GM21423 (cell line): ENCODE results near the gene NGRN.

Source experiments
- ATAC-seq: cut with Tn5 transposase; IDR thresholded peaks from one replicate; pipeline ENCODE4 v1.9.1; 2021; ENCODE audit warnings: mild to moderate bottlenecking, moderate library complexity; ENCODE audit not compliant: unreplicated experiment

The NGRN gene

GRCh38 chr15:90265271-90266060 is at the start of gene NGRN:
NGRN (plus strand) TSS chr15:90265672; CDS start chr15:90265713, 41 bp downstream.
- peak; percentile 90 for ATAC-seq

- ATAC-seq = no peak
Observed at GRCh38 chr15:90217671-90218394, 47.6 kb upstream of the NGRN start.

- ATAC-seq = no peak
Observed at GRCh38 chr15:90219421-90220141, 45.9 kb upstream of the NGRN start.

GRCh38 chr15:90221246-90221900 is 44.1 kb upstream of the NGRN start:
- no peak for ATAC-seq

GRCh38 chr15:90222547-90222946 is 42.9 kb upstream of the NGRN start:
- no peak for ATAC-seq

- ATAC-seq = no peak
Observed at GRCh38 chr15:90223441-90224165, 41.9 kb upstream of the NGRN start.

GRCh38 chr15:90225047-90225446 is 40.4 kb upstream of the NGRN start:
- ATAC-seq = no peak

GRCh38 chr15:90225504-90226234 is 39.8 kb upstream of the NGRN start:
- ATAC-seq = no peak

GRCh38 chr15:90227336-90227735 is 38.1 kb upstream of the NGRN start:
- ATAC-seq = no peak

- no peak for ATAC-seq
Observed at GRCh38 chr15:90227816-90228772, 37.4 kb upstream of the NGRN start.

- no peak for ATAC-seq
Observed at GRCh38 chr15:90228960-90229359, 36.5 kb upstream of the NGRN start.

GRCh38 chr15:90230071-90230494 is 35.4 kb upstream of the NGRN start:
- no peak for ATAC-seq

GRCh38 chr15:90230610-90231009 is 34.9 kb upstream of the NGRN start:
- ATAC-seq = no peak

- ATAC-seq = no peak
Observed at GRCh38 chr15:90231028-90232017, 34.1 kb upstream of the NGRN start.

- no peak for ATAC-seq
Observed at GRCh38 chr15:90232196-90232595, 33.3 kb upstream of the NGRN start.

- ATAC-seq = no peak
Observed at GRCh38 chr15:90232941-90233386, 32.5 kb upstream of the NGRN start.

- ATAC-seq = peak; percentile 87
Observed at GRCh38 chr15:90233387-90234095, 31.9 kb upstream of the NGRN start, which contains the start of gene CIB1. CIB1 (minus strand) TSS chr15:90233941; CDS start chr15:90233885, 56 bp downstream.
